HUDEP-2 (cell line): ENCODE results near the gene VPS39.

Experiments used
- DNase-seq, 76 experiments: peaks; one replicate each; lab custom pipeline; 2025; ENCODE audit not compliant: unreplicated experiment in 76 of 76; lab: John Stamatoyannopoulos, UW

VPS39 gene

GRCh38 chr15:42159381-42160015, 48.6 kb downstream of the VPS39 start:
- no peak for DNase-seq

GRCh38 chr15:42158941-42159340, 49.2 kb downstream of the VPS39 start:
- no peak for DNase-seq

- DNase-seq: no peak
These were observed 49.9 kb downstream of the VPS39 start for GRCh38 chr15:42157981-42158765.

- no peak for DNase-seq
These were observed 50.7 kb downstream of the VPS39 start for GRCh38 chr15:42157381-42157780.

GRCh38 chr15:42156243-42156922, 51.7 kb downstream of the VPS39 start, which contains the start of gene PLA2G4F:
TSS of gene PLA2G4F (minus strand) at chr15:42156636. CDS start at chr15:42156549, 87 bp downstream.
- no peak for DNase-seq

GRCh38 chr15:42155546-42156242, 52.4 kb downstream of the VPS39 start:
- DNase-seq: no peak

- DNase-seq: no peak
These were observed 53.1 kb downstream of the VPS39 start for GRCh38 chr15:42154956-42155355.

GRCh38 chr15:42154212-42154941, 53.7 kb downstream of the VPS39 start:
- no peak for DNase-seq

- DNase-seq: no peak
These were observed 54.3 kb downstream of the VPS39 start for GRCh38 chr15:42153874-42154211.

- no peak for DNase-seq
These were observed 55.0 kb downstream of the VPS39 start for GRCh38 chr15:42152921-42153698.

- peak in 16 of 76 experiments; percentile 6 to 43 (median 18) for DNase-seq
These were observed 55.7 kb downstream of the VPS39 start for GRCh38 chr15:42152196-42152920.

DNA sequence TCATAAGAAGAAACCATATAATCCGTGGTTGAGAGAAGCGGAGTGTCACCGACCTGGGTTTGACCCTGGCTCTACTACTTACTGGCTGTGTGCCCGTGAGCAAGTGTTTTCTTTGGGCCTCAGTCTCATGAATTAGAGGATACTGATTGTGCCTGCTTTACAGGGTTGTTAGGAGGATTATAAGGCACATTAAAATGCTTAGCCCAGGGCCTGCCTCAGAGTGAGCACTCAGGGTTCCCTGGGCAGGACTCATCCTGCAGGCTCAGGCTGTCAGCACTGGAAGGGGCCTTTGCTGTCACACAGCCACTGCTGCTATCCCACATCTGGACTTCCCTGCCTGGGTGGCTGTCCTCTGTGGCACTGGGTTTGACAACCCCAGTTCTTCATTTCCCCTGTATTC, 56.4 kb downstream of the VPS39 start:
- no peak for DNase-seq

- DNase-seq: no peak
These were observed 57.0 kb downstream of the VPS39 start for GRCh38 chr15:42151141-42151561.

GRCh38 chr15:42150219-42150970, 57.7 kb downstream of the VPS39 start:
- DNase-seq: no peak

DNA sequence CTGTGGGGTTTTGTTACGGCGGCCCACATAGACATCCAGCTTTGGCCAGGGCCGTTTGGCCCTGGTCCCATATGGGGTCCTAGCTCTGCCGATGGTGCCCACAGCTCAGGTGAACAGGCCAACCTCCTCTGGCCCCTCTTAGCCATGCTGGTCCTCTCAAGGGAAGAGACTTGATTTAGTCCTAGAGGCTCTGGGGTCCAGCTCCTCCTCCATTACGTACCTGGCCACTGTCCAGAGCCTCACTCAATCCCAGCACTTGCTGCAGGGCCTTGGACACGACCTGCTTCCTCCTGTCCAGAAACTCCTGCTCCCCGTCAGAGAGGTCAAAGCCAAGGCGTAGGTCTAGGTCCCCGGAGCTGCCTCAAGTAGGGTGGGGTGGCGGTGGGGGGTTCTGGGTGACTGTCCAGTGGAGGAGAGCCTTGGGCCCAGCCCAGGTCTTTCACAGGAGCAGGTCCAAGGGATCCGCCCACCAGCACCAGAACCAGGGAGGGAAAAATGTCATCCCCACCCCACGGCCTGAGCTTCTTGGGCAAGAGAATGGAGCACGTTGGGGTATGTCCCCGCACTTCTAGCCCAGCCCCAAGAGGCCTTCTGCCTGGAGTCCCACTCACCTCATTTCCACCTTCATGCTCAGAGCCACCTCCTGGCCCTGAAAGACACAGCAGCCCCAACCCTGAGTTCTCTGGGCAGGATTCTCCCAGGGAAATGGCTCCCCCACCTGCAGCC, 58.4 kb downstream of the VPS39 start:
- DNase-seq: no peak

GRCh38 chr15:42148808-42149492, 59.2 kb downstream of the VPS39 start:
- DNase-seq: no peak

DNA sequence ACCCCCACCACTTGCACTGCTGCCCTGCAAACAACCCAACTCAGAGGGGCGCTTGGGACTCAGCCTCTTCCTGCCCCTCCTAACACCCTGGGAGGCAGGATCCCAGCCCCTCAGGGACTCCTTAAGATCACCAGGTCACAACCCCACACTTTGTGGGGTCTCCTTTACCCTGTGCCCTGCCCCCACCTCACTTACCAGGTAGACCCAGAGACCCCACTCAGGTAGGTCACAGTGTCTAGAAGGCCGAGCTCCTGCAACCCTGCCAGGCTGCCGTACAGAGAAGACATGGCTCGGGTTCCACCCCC, 60.7 kb downstream of the VPS39 start:
- no peak for DNase-seq
